ENCODE data around the gene CAPN3.

The CAPN3 gene

GRCh38 chr15:42408178-42408577 lies 48.9 kb downstream of the CAPN3 start:
- H3K9me3 ChIP-seq (ENCODE audit: severe bottlenecking), result no peaks in the 10 kb centered on the region
- no peak for DNase-seq
- no peak overlapping the region for H3K27ac ChIP-seq
- TF ChIP-seq CTCF (IDR thresholded peaks at IDR 0.05; ENCODE audit: low read depth, low read length), result no peak
- no peaks in the 10 kb centered on the region for H3K36me3 ChIP-seq
- no peaks in the 10 kb centered on the region for H3K27me3 ChIP-seq (ENCODE audit: insufficient read depth, low read depth, severe bottlenecking)
- H3K4me3 ChIP-seq (ENCODE audit: low read depth, low read length), result no peak overlapping the region

- Histone ChIP-seq H3K27me3 (ENCODE audit: insufficient read depth, low read depth, severe bottlenecking) (no peaks in the 10 kb centered on the region), H3K36me3 (no peaks in the 10 kb centered on the region), H3K27ac (no peak overlapping the region), H3K4me3 (ENCODE audit: low read depth, low read length) (no peak overlapping the region), H3K9me3 (ENCODE audit: severe bottlenecking) (no peaks in the 10 kb centered on the region)
- DNase-seq, result no peak
- TF ChIP-seq CTCF (IDR thresholded peaks at IDR 0.05; ENCODE audit: low read depth, low read length), result no peak
These were observed 49.7 kb downstream of the CAPN3 start for GRCh38 chr15:42409011-42409410.

- no peaks in the 10 kb centered on the region for H3K9me3 ChIP-seq (ENCODE audit: severe bottlenecking)
- no peaks in the 10 kb centered on the region for H3K27me3 ChIP-seq (ENCODE audit: insufficient read depth, low read depth, severe bottlenecking)
- TF ChIP-seq CTCF (IDR thresholded peaks at IDR 0.05; ENCODE audit: low read depth, low read length), result no peak
- H3K36me3 ChIP-seq, result peaks cover 21% of the 10 kb centered on the region
- DNase-seq, result no peak
- H3K27ac ChIP-seq, result no peak overlapping the region
- no peak overlapping the region for H3K4me3 ChIP-seq (ENCODE audit: low read depth, low read length)
These were observed 52.6 kb downstream of the CAPN3 start for GRCh38 chr15:42411884-42412283.

- no peak for TF ChIP-seq CTCF (IDR thresholded peaks at IDR 0.05; ENCODE audit: low read depth, low read length)
- Histone ChIP-seq H3K4me3 (ENCODE audit: low read depth, low read length) (no peak overlapping the region), H3K9me3 (ENCODE audit: severe bottlenecking) (no peaks in the 10 kb centered on the region), H3K36me3 (peaks cover 35% of the 10 kb centered on the region), H3K27me3 (ENCODE audit: insufficient read depth, low read depth, severe bottlenecking) (no peaks in the 10 kb centered on the region), H3K27ac (no peak overlapping the region)
- no peak for DNase-seq
These were observed 54.6 kb downstream of the CAPN3 start for GRCh38 chr15:42413920-42414319.

GRCh38 chr15:42419369-42419768 lies 60.1 kb downstream of the CAPN3 start:
- H3K36me3 ChIP-seq, result peaks cover 76% of the 10 kb centered on the region
- no peaks in the 10 kb centered on the region for H3K27me3 ChIP-seq (ENCODE audit: insufficient read depth, low read depth, severe bottlenecking)
- TF ChIP-seq CTCF (IDR thresholded peaks at IDR 0.05; ENCODE audit: low read depth, low read length), result no peak
- no peak overlapping the region for H3K4me3 ChIP-seq (ENCODE audit: low read depth, low read length)
- no peak overlapping the region for H3K27ac ChIP-seq
- no peaks in the 10 kb centered on the region for H3K9me3 ChIP-seq (ENCODE audit: severe bottlenecking)
- no peak for DNase-seq

GRCh38 chr15:42421376-42421775 lies 62.1 kb downstream of the CAPN3 start:
- no peaks in the 10 kb centered on the region for H3K9me3 ChIP-seq (ENCODE audit: severe bottlenecking)
- peaks cover 69% of the 10 kb centered on the region for H3K36me3 ChIP-seq
- no peak overlapping the region for H3K27ac ChIP-seq
- no peaks in the 10 kb centered on the region for H3K27me3 ChIP-seq (ENCODE audit: insufficient read depth, low read depth, severe bottlenecking)
- H3K4me3 ChIP-seq (ENCODE audit: low read depth, low read length), result no peak overlapping the region
- no peak for TF ChIP-seq CTCF (IDR thresholded peaks at IDR 0.05; ENCODE audit: low read depth, low read length)
- no peak for DNase-seq

All from WERI-Rb-1 (cell line).